UCSD-AML1 (cell line): ENCODE data around the gene AP5B1.
"Not testable (repeated sequence)": the region's sequence is repeated elsewhere in the genome, so short reads cannot be mapped to it uniquely, and the experiment has no call there.

Experiments used
- DNase-seq: peaks from one replicate; lab custom pipeline; 2025; ENCODE audit not compliant: unreplicated experiment; lab: John Stamatoyannopoulos, UW

Gene AP5B1

GRCh38 chr11:65767806-65768205 is 13.0 kb downstream of the AP5B1 start:
- not testable (repeated sequence) for DNase-seq

- no peak for DNase-seq
Observed at GRCh38 chr11:65767406-65767805, 13.4 kb downstream of the AP5B1 start.

GRCh38 chr11:65766535-65766934 is 14.2 kb downstream of the AP5B1 start:
- no peak for DNase-seq

DNA sequence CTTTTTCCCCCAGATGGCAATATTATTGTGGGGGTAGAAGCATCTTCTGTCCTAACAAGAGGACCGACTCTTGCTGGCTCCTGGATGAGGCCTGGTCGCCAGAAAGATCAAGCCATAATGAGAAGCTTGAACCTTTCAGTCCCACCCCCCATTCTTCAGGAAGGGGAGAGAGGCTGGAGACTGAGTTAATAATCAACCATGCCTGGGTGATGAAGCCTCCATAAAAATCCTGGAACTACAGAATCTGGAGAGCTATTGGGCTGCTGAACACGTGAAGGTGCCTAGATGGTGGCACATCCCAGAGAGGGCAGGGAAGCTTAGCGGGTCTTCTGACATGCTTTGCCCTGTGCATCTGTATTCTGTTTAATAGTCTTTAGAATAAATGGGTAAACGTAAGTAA is 16.3 kb downstream of the AP5B1 start:
- no peak for DNase-seq

DNA sequence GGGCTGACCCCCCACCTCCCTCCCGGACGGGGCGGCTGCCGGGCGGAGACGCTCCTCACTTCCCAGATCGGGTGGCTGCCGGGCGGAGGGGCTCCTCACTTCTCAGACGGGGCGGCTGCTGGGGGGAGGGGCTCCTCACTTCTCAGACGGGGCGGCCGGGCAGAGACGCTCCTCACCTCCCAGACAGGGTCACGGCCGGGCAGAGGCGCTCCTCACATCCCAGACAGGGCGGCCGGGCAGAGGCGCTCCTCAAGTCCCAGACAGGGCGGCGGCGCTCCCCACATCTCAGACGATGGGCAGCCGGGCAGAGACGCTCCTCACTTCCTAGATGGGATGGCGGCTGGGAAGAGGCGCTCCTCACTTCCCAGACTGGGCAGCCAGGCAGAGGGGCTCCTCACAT is 18.0 kb downstream of the AP5B1 start:
- not testable (repeated sequence) for DNase-seq

DNA sequence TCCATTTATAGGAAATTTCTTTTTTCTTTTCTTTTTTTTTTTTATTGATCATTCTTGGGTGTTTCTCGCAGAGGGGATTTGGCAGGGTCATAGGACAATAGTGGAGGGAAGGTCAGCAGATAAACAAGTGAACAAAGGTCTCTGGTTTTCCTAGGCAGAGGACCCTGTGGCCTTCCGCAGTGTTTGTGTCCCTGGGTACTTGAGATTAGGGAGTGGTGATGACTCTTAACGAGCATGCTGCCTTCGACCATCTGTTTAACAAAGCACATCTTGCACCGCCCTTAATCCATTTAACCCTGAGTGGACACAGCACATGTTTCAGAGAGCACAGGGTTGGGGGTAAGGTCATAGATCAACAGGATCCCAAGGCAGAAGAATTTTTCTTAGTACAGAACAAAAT is 18.6 kb downstream of the AP5B1 start:
- not testable (repeated sequence) for DNase-seq

DNA sequence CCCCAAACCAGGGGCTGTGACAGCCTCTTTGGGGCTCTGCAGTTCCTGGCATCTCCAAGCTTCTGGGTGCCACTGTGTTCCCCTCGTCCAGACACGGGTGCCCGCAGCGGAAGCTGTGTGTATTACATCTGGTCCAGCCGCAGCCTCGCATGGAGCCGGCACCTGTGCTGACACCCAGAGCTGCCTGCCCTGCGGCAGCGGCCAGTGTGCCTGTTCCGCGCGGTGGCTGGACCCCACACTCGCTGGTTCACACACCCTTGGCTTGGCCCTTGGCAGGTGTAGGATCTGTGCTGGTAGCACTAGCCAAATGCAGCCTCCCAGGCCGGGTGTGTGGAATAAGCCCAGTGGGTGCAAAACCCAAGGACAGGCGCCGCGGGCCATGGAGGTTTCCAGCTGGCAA is 35.7 kb downstream of the AP5B1 start:
- no peak for DNase-seq

GRCh38 chr11:65744699-65745042 is 36.1 kb downstream of the AP5B1 start:
- DNase-seq, result no peak

- DNase-seq, result peak; percentile 74
Observed at GRCh38 chr11:65744026-65744698, 36.6 kb downstream of the AP5B1 start.

DNA sequence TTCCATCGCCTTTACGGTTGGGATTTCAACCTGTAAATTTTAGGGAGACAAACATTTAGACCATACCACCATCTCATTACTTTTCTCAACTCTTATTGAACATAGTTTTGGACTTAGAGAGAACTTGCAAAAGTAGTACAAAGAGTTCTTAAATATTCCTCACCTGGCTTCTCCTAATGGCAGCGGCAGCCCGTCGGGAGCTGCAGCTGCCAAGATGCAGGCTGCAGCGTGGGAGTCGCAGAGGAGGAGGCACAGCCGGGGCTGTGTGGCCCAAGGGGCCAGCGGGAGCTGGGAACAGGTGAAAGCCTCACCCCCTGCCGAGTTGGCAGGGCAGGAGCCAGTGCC is 37.1 kb downstream of the AP5B1 start:
- no peak for DNase-seq

DNA sequence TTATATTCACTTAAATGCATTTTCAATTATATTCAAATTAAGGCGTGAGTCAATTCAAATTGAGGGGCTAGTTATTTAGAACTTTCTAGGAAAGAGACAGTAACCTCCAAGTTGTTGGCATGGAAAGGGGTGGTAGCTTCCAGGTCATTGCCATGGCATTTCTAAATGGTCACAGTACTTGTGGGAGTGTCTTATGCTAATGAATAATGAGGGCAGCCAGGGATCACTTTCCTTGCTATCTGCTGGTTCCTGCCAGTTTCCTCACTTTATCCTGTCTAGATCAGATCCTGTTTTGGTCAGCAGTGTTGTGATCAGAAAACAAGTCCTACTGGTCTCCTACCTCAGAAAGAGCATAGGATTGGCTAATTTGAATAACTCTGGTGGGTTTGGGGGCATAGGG is 38.4 kb downstream of the AP5B1 start:
- DNase-seq, result no peak

DNA sequence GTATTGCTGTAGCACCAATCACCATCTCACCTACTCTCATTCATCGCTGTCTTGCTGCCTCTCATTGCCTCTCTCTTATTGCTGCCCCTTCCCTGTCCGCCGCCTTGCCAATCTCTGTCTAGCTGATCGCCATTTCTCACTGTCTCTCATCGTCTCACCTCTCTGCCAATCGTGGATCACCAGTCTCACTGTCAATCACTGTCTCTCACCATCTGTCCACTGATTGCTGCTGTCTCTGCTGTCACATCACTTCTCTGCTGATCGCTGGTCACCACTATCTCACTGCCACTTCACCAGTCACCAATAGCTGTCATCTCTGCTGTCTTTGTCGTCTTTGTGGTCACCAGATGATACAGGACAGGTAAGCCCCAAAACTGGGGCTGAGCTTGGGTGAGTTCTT is 39.6 kb downstream of the AP5B1 start:
- DNase-seq, result no peak

DNA sequence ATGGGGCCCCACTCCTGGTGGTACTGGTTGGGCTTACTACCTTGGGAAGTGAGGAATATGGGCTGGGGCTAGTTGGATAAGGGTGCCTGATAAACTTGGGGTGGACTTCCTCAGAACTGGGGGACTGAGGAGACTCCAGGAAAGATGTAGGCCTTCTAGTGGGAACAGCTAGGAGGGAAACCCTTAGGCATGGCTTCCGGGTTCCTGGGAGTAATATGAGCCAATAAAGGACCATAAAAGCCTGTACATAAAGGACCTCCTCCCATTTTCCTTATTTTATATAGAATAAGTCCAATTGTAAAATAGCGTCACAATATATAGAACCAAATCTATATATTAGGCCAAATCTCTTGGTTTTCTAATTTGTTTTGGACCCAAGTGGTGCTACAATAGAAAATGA is 41.8 kb downstream of the AP5B1 start:
- no peak for DNase-seq

GRCh38 chr11:65736810-65737209 is 44.0 kb downstream of the AP5B1 start:
- no peak for DNase-seq

- not testable (repeated sequence) for DNase-seq
Observed at GRCh38 chr11:65735111-65735510, 45.7 kb downstream of the AP5B1 start.

DNA sequence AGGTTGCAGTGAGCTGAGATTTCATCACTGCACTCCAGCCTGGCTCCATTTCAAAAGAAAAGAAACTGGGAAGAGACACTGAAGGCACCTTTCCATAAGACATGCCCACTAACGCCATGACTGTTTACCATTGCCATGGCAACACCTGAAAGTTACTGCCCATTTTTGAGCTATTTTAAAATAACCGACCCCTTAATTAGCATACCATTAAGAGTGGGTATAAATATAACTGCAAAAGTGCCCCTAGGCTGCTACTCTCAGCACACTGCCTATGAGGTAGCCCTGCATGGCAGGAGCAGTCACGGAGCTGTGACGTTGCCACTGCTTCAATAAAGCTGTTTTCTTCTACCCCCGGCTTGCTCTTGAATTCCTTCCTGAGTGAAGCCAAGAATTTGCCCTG is 50.3 kb downstream of the AP5B1 start:
- DNase-seq, result no peak

DNA sequence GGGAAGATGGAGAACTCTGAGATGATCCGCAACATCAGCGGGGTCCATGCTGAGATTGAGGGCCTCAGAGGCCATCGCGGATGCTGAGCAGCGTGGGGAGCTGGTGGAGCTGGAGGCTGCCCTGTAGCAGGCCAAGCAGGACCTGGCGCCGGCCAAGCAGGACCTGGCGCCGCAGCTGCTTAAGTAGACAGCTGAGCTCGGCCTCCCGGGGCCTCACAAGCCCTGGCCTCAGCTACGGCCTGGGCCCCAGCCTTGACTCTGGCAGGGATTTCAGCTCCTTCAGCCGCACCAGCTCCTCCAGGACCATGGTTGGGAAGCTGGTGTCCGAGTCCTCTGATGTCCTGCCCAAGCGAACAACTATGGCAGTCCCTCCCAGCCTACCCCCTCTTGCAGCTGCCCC is 52.9 kb downstream of the AP5B1 start:
- no peak for DNase-seq

GRCh38 chr11:65726660-65727059 is 54.1 kb downstream of the AP5B1 start:
- no peak for DNase-seq
